Cardiac septum (tissue), 1 donor: ENCODE data around the gene DUSP22. TPM values are rescaled to one million over a fixed set of nuclear protein-coding genes. Genes with fewer than 3 reads are reported as not detected.

Source experiments
- DNase-seq: peaks from one replicate; pipeline ENCODE4 v3.0.0-alpha.2; 2020; ENCODE audit warnings: low spot score
- intact Hi-C: fragments of 100-400 bp; cut with DNase I; formaldehyde crosslinking; loops from one replicate; pipeline ENCODE4 v1.14.0; 2022
- total RNA-seq: library from RNA; stranded (reverse); fragmentation: NEBNext Ultra II Directional; extraction: Animal tissue kit (Norgen Biotek cat#: 25700); gene quantifications from one replicate; pipeline ENCODE4 v1.2.1, GENCODE V29; 2021
- donor health status: DM: no; HTN: no; CAD: no.

The DUSP22 gene
- total RNA-seq, 1 donor from 2014 or later: 49.2 TPM

DNA sequence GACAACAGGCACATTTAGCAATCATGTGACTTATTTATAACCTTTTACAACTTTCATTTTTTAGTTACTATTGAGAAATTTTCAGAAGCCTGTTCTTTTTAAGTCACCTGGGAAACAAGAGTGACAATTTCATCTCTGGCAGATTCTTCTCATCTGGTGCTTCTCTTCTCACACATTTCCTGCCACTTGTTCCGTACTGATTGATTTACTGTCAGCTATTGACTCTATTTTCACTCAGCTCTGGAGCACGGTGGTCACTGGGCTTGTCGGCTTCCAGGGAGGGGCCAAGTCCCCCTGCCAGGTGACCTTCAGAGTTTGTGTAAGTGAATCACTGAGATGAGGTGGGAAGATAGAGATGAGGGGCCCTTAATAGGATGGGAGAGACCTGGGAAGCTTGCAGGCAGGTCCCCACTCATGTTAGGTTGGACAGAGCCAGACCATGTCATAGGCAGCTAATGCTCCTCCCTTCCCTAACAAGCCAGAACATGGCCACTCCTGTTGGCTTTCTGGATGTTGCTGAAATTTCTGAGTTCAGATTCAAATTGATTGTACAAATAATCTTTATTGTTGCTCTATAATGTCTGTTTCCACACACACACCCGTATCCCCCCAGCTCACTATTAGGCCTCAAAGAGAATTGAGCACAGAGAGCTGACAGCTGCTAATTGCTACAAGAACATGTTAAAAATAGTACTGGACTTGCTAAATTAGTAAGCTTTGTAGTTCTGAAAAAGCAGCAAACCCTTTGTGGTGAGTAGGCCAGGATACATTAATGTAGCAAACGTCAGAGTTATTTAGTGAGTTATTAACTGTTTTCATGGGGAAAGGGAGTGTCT lies 13.3 kb downstream of the DUSP22 start:
- intact Hi-C loops: no loop called here

DNA sequence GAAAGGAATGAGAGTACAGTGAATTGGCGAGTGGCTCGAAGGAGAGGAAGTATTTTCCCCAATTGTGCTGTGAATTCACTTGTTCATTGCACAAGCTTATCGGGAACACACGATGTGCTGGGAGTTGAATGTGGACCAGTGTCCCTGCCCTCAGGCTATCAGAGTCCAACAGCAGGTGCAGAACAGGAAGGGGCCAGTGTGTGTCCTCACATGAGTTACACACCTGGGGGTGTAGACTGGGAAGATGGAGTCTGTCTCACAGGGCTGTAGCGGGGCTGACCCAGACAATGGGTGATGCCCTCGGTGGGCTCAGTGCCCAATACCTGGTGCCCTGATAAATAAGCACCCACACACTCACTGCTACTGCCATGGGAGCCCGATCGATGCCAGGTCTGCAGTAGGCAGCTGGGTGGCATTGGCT lies 14.4 kb downstream of the DUSP22 start:
- intact Hi-C loops: no loop called here
- DNase-seq: peak; percentile 76

More for the DNA sequence above, 13.3 kb downstream of the DUSP22 start:
- peak; percentile 72 for DNase-seq

DNA sequence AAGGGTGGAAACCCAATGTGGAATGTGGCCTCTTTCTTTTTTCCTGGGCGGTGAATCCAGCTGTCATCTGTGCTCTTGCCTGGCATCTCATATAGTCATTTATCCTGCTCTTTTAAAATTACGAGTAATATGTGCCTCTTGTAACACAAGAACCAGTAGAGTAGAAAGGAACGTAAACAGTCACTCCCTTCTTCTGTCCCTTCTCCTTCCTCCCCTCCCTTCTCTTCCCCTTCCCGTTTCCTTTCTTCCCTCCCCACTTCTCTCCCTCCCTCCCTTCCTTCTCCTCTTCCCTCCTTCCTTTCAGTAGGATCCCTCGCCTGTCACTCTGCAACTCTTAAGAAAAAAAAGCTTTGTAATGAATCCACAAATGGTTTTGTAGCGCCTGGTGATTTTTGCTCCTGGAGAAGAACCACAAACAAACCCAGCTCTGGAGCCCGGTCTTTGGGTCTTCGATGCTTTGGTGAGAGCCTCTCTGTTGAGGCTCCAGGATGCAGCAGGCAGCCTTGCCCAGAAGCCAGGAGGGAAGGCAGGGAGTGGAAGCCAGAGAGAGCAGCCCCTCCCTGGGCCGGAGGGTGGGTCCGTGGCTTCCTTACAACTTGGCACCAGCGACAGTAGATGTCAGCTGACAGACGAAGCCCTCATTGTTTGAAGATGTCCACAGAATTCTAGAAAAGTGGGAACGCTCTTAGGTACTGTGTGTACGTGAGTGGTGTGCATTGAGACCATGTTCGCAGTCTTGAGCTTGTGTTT lies 15.0 kb downstream of the DUSP22 start:
- intact Hi-C loops: no loop called here
- DNase-seq: peak; percentile 78

DNA sequence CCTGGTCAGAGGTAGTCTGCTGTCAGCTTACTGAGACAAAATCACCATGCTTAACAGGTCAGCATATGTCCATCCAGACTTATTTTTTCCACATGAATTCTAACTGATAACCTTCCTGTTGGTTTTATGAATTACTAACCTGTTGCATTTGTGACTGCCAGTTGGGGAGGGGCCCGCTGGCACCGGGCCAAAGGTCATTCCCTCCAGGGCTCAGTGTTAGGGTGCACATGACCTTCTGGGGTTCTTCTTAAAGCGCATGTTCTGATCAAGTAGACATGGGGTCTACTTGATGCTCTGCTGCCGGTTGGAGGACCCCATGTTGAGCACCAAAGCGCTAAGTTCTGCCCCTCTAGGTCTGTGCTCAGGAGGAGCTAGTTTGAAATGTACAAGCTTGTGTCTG lies 15.6 kb downstream of the DUSP22 start:
- intact Hi-C loops: no loop called here
- peak; percentile 75 for DNase-seq

DNA sequence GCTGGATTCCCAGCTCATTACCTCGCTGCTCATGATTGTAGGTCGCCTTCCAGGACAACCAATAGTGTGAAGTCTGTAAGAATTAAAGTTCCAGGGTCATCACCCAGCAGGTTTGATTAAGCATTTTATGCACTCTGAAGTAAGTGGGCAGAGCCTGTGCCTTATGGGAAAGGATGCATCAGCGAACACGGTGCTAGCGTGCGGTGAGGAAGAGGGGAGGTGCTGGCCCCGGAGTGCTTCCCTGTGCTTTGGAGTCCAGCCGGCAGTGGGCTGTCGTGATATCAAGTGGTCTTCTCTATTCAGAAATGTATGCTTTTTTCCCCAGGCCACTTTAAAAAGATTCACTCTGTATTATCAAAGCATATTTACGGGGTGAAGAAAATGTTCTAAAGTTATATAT lies 16.0 kb downstream of the DUSP22 start:
- DNase-seq: no peak
- intact Hi-C loops: no loop called here

DNA sequence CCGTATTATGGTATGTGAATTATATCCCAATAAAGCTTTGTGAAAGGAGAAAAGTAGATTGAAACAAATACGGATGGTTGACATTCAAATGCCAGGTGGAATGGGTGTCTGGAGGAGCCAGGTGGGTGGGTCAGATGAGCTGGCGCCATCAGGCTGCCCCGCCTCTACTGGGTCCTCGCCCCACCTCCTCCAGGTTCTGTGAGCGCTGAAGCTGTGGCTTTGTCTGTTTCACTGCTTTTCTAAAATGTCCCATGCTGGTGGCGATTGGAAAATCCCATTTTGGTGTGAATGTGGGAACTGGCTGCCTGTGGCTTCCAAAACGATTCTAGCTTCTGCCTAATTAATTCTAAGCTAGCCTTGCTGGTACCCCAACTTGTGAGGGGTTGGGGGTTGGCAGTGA lies 16.5 kb downstream of the DUSP22 start:
- intact Hi-C loops: no loop called here
- DNase-seq: no peak

DNA sequence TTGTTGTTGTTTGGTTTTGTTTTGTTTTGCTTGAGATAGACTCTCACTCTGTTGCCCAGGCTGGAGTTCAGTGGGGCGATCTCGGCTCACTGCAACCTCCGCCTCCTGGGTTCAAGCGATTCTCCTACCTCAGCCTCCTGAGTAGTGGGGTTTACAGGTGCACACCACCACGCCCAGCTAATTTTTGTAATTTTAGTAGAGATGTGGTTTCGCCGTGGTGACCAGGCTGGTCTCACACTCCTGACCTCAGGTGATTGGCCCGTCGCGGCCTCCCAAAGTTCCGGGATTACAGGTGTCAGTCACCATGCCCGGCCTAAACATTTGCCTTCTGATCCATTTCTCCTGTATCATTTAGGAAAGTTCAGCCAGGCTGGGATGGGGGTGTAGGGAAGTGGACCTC lies 17.7 kb downstream of the DUSP22 start:
- intact Hi-C loops: no loop called here
- DNase-seq: no peak

DNA sequence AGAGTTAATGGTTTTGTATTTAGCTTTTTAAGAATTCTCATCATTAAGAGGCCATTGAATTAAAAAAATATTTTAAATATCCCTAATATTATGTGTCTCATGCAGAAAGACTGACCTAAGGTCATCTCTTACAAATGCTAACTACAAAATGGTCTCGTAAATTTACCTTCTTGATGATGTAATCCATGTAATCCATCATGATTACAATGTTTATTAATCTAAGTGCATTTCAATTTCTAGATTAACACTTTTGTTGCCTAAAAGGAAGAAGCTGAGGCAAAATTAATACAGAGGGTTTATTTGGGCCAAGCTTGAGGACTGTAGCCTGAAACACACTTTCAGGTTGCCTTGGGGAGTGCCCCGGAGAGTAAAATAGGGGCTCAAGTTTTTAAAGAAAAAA lies 18.4 kb downstream of the DUSP22 start:
- DNase-seq: no peak
- intact Hi-C loops: no loop called here

DNA sequence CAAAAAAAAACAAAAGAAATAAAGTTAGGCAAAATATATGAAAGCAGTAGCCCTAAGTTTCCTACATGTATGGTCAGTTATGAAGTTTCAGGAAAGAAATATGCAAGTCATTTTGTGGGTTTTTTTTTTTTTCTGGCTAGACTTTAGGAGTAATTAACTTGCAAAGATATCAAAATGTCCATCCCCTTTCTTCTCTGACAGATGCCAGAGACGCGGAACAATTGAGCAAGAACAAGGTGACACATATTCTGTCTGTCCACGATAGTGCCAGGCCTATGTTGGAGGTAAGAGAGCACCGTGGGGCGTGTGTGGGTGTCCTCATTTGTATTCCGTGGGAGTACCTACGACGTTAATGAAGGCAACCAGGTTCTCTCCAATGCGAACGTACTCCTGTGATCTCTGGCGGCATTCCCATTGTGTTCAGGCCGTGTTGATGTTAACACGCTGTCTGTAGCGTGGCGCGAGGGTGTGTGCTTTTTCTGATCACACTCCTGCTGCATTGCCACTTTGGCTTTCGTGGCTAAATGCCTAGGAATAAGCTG lies 19.5 kb downstream of the DUSP22 start:
- DNase-seq: peak; percentile 76
- intact Hi-C loops: loop anchor here (1.0 kb wide), 1 partner anchor 18 kb away; no protein-coding TSS in a partner anchor

DNA sequence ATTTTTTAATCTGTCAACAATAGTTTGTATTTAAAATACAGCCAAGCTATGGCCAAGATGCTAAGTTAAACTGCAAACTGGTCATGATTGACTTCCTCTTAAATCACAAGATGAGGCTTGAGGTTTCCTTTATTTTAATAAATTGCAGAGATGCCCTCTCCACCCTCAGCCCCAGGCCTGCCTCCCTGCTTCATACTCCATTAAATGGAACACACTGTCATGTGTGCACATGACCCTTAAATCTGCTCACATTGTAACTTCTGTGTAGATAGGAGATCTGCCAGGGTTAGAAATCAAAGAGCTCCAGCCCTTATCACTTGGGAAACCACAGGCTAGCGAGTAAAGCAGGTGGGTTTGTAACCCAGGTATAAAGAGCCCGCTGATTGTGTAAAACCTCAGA lies 20.8 kb downstream of the DUSP22 start:
- peak; percentile 73 for DNase-seq
- intact Hi-C loops: no loop called here

DNA sequence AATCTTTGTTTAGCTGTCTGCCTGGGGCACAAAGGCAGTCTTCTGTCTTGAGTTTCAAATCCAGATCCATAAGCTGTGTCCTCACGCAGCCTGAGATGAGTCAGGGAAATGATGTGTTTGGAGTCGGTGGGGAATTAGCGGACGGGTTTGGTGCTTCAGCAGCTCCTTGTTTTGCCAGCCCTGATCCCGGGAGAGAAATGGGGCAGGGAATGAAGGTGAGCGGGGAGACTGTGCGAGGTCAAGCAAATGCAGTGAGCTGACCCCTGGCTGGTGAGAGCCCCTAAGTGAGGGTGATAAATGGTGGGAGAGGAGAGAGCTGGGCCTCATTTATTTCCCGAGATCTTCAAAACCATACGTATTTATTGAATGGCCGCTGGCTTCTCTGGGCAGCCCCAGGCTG lies 21.6 kb downstream of the DUSP22 start:
- peak; percentile 74 for DNase-seq

DNA sequence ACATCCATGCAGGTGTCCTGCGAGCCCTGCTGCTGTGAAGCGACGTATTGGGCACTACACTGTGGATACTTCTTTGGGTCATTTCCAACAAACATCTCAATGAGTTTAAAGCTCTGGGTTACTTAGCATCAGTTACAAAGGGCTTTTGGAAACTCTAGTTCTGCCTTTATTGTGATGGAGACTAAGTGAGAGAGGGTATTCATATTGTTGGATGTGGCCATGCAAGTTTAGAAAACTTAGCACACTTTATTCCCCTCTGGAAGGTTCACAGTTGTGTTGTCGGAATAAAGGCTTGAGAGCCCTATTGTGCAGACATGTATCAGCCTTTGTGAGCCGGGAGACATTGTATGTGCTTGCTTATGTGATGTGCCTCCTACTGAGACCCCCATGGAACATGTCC lies 22.1 kb downstream of the DUSP22 start:
- DNase-seq: no peak
- intact Hi-C loops: no loop called here

More for the DNA sequence above, 21.6 kb downstream of the DUSP22 start:
- intact Hi-C loops: no loop called here

DNA sequence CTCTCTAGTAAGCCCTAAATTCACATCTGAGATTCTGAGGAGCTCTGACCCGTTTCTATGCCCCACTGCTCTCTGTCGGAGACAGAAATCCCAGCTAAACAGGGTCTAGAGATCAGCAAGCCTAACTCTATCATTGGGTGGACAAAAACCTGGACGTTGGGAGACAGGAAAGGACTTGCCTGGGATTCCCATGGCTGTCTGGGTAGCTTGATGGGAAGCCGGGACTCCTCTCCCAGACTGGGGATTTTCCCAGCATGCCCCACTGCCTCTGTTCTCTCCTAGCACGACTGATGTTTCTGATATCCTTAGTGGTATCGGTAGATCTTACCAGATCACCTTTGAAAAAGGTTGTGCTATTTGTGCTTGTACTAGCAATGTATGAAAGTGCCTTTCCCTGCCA lies 22.9 kb downstream of the DUSP22 start:
- peak; percentile 65 for DNase-seq
- intact Hi-C loops: no loop called here

DNA sequence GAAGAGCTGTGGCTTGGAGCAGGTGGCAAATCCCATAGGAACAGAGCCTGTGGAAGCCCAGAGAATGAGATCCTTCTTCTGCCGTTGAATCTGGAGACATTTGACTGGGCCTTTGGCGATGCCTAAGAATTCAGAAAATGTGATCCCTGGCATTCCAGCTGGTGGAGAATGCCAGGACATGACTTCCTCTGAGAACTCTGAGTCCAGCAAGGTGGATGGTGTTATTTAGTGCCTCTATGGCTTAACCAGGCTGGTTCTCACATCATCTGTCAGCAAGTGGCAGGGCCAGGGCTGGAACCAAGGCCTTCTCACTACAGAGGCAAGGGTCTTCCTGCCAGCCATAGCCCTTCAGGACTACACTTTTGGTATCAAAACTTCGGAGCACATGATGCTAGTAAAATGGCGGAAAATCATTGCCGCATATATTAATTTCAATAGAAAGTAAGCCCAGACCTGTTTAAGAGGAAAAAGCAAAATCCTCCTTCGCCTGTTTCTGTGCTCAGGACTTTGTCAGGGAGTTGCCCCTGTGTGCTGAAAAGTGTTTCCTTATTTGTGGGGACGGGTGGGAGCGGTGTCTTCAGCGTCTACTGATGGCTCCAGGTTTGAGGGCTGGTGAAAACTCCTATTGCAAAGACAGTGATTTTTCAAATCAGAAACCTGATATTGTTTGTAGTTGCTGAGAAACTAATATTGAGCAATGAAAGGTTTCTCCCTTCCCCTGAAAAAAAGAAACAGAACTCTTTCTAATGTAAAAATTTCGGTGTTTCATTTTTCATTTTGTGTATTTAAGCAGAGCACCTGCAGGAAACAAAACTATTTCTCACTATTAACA lies 23.9 kb downstream of the DUSP22 start:
- intact Hi-C loops: no loop called here
- peak; percentile 75 for DNase-seq

DNA sequence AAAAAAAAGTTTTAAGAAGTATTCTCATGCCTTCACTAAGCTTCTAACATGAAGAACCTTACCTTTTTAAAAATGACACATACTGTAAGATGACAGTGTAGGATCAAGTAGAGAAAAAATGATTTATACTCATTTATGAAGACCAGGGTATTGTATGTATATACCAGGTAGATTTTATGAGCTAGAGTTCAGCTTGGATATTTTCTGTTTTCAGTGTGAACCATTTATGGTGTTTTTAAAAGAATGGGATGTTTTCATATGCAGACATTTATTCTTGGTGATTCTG lies 24.4 kb downstream of the DUSP22 start:
- intact Hi-C loops: no loop called here
- no peak for DNase-seq

DNA sequence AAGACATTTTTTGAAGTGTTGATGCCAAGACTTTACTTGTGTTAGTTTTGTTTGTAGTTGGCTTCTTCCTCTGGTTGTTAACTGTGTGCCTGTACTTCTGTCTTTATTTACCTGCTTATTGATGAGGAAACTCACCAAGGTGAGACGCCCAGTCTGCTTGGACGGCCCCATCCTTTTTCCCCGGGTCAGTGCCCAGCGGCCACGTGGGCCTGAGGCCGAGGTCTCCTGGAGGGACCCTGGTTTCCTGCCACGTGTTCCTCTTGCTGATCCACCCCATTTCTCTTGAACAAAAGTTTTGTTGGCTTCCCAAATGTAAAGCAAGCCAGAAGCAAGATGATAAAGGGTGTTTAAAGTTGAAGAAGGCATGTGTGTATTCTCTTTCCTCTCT lies 24.8 kb downstream of the DUSP22 start:
- DNase-seq: peak; percentile 65
- intact Hi-C loops: no loop called here

DNA sequence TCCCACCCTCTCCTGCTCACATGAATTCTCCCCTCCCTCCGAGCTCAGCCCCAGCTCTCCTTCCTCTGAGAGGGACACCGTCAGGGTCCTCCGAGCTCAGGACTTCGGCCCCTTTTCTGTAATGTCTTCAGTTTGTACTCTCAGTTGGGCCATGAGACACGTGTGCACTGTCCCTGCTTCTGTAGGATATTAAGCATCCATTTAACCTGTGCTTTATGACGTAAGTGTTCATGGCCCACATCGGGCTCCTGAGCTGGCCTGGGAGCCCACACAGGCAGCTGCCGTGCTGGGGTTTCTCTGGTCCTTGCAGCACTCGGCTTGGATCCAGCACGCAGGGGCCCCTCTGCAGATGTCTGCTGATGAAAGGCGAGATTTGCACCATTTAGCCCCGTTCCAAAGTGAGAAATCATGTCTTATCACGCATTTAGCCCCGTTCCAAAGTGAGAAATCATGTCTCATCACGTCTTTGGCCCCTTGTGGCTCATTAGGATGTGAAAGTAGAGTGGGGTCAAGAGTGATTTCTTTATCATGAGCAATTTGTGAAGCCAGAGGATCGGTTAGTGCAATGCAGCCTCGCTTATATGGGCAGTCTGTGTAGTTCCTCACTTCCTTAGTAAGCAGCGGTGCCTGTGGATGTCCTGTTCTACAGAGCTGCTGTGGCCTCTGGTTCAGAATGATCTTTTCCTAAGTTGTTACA lies 25.3 kb downstream of the DUSP22 start:
- intact Hi-C loops: no loop called here
- peak; percentile 72 for DNase-seq

DNA sequence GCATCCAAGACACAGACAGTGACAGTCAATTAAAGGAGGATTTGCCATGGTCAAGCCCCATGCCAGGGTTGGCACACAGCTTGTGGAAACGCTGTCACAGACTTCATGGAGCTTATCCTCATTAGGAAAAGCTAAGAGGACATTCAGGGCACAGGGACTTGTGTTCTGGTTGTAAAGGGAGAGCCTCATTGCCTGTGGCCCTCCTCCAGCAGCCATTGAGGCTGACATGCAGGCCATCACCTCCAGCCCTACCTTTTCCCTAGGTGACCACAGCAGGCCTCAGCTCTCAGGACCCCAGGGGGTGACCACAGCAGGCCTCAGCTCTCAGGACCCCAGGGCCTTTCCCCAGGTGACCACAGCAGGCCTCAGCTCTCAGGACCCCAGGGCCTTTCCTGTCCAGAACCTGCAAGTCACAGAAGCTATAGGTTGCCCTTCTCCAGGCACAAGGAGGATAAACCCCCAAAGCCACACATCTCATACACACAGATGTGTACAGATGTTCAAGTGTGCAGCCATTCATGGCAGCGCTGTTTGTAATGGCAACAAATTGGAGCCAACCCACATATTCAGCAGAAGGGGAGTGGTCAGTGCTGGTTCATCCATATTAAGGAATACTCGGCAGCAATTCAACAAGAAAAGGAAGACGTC lies 26.1 kb downstream of the DUSP22 start:
- DNase-seq: peak; percentile 59
- intact Hi-C loops: no loop called here
